GM10847 (cell line): ENCODE data around the gene PCYT2.
A peak's percentile ranks its signal among the peaks of the same experiment; 100 is the strongest.

Source experiments
- POLR2A ChIP-seq: IDR thresholded peaks from 2 replicates; pipeline ENCODE4 v1.6.1; 2011; ENCODE audit not compliant: insufficient read length; ENCODE audit errors: extremely low read depth

PCYT2 gene

GRCh38 chr17:81924557-81925532 is 13.6 kb upstream of the PCYT2 start:
- no peak for TF ChIP-seq POLR2A

DNA sequence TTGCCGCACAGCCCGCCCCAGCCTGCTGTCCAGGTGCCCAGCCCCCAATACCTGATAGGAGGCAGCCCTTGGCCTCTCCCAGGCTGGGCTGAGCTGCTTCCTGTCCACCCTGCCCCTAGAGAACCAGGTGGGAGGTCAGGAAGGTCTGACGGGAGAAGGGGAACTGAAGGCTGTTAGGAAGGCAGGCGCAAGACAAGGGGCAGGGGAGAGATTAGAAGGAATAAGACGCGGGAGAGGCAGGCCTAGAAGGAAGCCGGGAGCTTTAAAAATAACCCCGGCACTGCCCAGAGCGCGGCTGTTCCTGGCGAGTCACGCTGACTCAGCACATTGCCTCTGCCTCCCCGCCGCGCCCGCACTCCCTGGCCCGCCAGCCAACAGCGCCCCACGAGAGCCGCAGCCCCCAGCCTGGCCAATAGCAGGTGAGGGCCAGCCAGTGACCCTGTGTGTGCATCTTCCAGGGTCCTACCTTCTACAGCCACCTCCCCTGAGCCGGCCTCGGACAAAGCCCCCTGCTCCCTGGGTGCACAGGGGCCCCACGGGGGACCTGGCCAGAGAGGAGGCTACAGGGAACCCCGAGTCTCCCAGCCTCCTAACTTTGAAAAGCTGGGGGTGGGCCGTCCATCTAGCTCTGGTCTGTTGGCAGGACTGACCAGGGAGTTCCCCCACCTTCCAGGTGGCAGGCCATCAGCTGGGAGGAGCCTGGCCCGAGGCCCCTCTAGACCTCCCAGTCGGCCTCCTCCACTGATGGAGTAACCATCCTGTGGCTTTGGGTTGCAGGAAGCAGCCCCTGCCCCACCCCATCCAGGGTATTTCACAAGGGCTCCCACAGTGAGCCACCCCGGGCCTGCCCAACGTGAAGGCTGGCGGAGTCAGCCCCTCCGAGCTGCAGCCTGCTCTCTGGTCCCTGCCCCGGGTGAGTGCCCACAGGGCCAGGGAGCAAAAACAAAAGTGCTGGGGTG is 12.4 kb upstream of the PCYT2 start:
- TF ChIP-seq POLR2A = no peak

DNA sequence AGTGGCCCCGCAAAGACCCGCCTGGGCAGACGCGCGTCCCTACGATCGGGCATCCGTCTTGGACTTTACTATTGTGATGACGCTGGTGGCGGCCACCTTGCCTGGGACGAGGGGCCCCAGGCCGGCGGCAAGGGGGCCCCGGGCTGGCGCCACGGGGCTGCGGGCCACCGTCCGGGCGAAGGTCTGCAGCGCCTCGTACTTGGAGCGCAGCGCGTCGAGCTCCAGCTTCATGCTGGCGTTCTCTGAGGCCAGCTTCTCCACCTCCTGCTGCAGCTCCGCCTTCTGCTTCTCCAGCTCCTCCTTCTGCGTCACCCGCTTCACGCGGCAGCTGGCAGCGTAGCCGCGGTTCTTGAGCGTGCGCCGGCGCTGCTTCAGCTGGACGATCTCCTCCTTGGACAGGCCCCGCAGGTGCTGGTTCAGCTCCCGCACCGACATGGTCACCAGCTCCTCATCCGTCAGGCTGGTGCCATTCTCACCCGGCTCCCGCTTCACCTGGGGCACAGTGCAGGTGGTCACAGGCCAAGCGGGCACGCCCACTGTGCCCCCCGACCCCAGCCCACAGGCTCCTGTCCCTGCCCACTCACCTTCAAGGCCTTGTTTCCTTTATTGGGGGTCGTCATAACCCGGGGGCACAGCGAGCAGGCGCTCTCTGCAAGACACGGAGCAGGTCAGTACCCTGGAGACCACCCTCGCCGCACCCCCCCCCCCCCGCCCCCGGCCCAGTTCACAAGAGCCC is 11.5 kb upstream of the PCYT2 start:
- no peak for TF ChIP-seq POLR2A

- TF ChIP-seq POLR2A = no peak
Measured at GRCh38 chr17:81921996-81922565, 10.9 kb upstream of the PCYT2 start.

GRCh38 chr17:81921537-81921862 is 10.3 kb upstream of the PCYT2 start:
- no peak for TF ChIP-seq POLR2A

GRCh38 chr17:81920612-81921536 is 9.7 kb upstream of the PCYT2 start:
- TF ChIP-seq POLR2A = no peak

DNA sequence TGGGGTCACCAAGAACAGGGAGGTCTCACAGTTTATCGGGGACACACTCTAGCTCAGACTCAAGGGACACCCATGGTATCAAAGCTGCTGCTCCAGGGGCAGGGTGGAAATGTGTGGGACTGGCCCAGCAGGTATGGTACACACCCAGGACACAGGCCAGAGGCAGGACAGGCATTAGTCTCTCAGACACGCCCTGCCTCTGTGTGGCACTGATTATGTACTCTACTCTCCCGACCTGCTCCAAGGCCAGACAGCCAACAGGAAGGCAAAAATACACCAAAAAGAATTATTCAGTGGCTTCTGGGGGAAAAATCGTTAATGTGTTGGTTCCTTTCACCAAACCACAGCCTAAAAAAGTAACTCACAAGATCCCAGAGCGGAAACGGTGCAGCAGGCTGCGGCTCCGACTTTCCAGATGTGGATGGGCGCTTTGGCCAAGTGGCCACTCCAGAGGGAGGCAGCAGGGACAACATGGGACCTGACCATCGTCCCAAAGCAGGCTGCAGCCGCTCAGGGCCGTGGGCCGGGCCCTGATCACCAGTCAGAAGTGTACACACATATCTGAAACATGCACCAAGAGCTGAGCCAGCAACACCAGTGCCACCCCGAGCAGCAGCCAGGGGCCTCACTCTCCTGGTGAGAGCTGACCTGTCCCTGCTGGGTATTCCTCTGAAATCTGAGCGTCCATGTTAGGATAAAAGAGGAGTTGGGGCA is 7.8 kb upstream of the PCYT2 start:
- TF ChIP-seq POLR2A = no peak

GRCh38 chr17:81917565-81918332 is 6.5 kb upstream of the PCYT2 start, which contains the start of gene SIRT7:
TSS of gene SIRT7 (minus strand) at chr17:81918176. CDS start at chr17:81918131, 45 bp downstream.
- TF ChIP-seq POLR2A = peak; percentile 84

DNA sequence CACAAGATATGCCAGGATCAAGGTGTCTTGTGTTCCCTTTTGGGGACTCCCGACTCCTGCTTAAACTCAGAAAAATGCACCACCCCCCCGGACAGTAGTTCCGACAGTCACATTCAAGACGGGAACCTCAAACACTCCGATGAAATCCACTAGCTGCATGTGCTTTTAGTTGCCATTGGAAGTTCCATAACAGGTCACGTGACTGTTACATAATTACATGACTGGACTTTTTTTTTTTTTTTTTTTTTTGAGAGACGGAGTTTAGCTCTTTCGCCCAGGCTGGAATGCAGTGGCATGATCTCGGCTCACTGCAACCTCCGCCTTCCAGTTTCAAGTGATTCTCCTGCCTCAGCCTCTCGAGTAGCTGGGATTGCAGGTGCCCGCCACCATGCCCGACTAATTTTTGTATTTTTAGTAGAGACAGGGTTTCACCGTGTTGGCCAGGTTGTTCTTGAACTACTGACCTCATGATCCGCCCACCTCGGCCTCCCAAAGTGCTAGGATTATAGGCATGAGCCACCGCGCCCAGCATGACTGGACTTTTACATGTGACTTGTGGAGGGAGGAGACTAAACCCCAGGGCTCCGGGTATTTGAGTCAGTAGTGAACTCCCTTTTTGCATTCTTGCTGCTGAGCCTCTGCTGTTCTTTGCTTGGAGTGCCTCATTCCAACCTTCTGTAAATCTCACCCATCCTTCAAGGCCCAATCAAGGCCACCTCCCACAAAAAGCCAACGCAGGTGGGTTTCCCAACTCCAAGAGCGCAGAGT is 5.2 kb upstream of the PCYT2 start:
- no peak for TF ChIP-seq POLR2A

DNA sequence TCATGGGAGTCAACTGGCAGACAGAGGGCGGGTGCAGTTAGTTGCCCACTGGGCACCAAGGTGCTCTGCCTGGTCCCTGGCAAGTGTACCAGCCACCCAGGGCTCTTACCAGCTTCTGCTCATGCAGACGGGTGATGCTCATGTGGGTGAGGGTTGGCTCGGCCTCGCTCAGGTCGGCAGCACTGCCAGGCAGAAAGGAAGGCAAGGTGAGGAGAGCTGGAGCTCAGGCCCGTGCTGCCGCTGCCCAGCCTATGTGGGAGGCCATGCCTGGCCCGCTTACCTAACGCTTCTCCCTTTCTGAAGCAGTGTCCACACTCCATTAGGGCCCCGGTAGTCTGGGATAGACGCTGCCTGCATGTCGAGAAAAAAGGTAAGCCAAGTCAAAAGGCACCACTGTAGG is 4.1 kb upstream of the PCYT2 start:
- no peak for TF ChIP-seq POLR2A

- TF ChIP-seq POLR2A = no peak
Measured at GRCh38 chr17:81914103-81914850, 3.1 kb upstream of the PCYT2 start.
